Mucosa of rectum (tissue), 2 donors: ENCODE results near the gene VGLL4.
A peak's percentile ranks its signal among the peaks of the same experiment; 100 is the strongest.

ENCODE experiments used
- H3K27ac ChIP-seq, 2 donors: one replicate each; pipeline ENCODE4 v1.7.0; 2013; ENCODE audit warnings: inconsistent platforms in 2 of 2, low read depth in 2 of 2, low read length in 2 of 2
- H3K27me3 ChIP-seq, 2 donors: one replicate each; pipeline ENCODE4 v1.7.0; 2013; ENCODE audit warnings: low read length in 2 of 2; ENCODE audit not compliant: control insufficient read depth in 2 of 2, insufficient read depth in 2 of 2
- H3K36me3 ChIP-seq, 2 donors: one replicate each; pipeline ENCODE4 v1.7.0; 2013; ENCODE audit warnings: low read length in 2 of 2; ENCODE audit not compliant: control insufficient read depth in 2 of 2, insufficient read depth in 2 of 2
- H3K4me1 ChIP-seq, 2 donors: one replicate each; pipeline ENCODE4 v1.7.0; 2013; ENCODE audit warnings: low read length in 2 of 2, mild to moderate bottlenecking in 1 of 2; ENCODE audit not compliant: control insufficient read depth in 2 of 2, insufficient read depth in 2 of 2
- H3K4me3 ChIP-seq, 2 donors: one replicate each; pipeline ENCODE4 v1.7.0; 2013; ENCODE audit warnings: low read length in 2 of 2
- H3K9ac ChIP-seq, 2 donors: one replicate each; pipeline ENCODE4 v1.7.0; 2013; ENCODE audit warnings: low read length in 2 of 2, low read depth in 1 of 2, mild to moderate bottlenecking in 1 of 2
- H3K9me3 ChIP-seq, 2 donors: one replicate each; pipeline ENCODE4 v1.7.0; 2013; ENCODE audit warnings: low read length in 2 of 2; ENCODE audit not compliant: control insufficient read depth in 2 of 2
- donor health status: healthy.
- donor health status: Normal muscosa, but diverticular disease.

VGLL4 gene

GRCh38 chr3:11554236-11554610 lies 89.5 kb downstream of the VGLL4 start:
- no peaks in the 10 kb centered on the region for H3K9me3 ChIP-seq

DNA sequence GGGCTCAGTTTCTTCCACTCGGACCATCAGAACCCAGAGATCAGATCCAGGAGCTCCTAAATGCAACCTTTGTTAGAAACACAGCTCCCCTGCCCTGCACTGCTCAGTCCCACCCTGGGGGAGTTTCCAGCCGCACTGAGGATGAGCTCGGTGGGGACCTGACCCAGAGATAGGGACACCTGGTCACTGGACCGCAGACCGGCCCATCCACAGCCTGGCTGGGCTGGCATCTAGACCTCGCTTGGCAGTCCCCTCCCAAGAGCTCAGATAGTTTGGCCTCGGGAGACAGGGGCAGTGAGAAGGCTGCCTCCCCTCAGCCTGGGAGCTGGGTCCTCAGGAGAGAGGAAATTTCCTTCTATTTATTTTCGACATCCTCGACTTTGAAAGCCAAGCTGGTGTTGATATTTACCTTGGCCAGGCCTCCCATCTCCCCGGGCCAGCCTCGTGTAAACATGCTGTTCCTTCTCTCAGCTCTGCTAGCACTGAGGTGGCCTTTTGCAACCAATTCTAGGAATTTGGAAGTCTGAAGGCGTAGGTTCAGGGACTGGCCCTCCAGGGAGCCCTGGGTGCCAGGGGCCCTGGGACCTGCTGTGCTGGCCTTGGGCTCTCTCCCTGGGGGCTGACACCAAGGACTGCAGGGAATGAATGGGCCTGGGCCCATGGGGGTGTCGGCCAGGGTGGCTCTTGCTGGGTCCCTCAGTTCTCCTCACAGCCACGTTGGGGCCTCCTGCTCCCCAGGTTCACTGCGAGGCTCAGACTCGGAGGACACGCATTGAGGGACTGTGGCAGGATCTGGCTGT lies 90.1 kb downstream of the VGLL4 start:
- Histone ChIP-seq H3K27me3 (no peaks in the 10 kb centered on the region), H3K9ac (no peak overlapping the region), H3K4me3 (no peak overlapping the region), H3K36me3 (peaks cover 15 to 19% of the 10 kb centered on the region in 2 donors), H3K4me1 (peaks cover 6 to 7% of the 10 kb centered on the region in 2 donors), H3K27ac (peak overlapping the region in 1 of 2 donors; percentile 48), H3K9me3 (no peaks in the 10 kb centered on the region)

More at GRCh38 chr3:11554236-11554610, 89.5 kb downstream of the VGLL4 start:
- Histone ChIP-seq H3K27ac (no peak overlapping the region), H3K4me1 (peaks cover 6 to 7% of the 10 kb centered on the region in 2 donors), H3K4me3 (no peak overlapping the region), H3K9ac (no peak overlapping the region), H3K36me3 (peaks cover 20 to 24% of the 10 kb centered on the region in 2 donors), H3K27me3 (no peaks in the 10 kb centered on the region)

- H3K9ac ChIP-seq, result no peak overlapping the region
- no peaks in the 10 kb centered on the region for H3K9me3 ChIP-seq
- peaks cover 6 to 7% of the 10 kb centered on the region in 2 donors for H3K4me1 ChIP-seq
- no peak overlapping the region for H3K4me3 ChIP-seq
- no peak overlapping the region for H3K27ac ChIP-seq
- H3K36me3 ChIP-seq, result peaks cover 10 to 13% of the 10 kb centered on the region in 2 donors
- no peaks in the 10 kb centered on the region for H3K27me3 ChIP-seq
Measured at GRCh38 chr3:11552289-11553264, 91.1 kb downstream of the VGLL4 start.

DNA sequence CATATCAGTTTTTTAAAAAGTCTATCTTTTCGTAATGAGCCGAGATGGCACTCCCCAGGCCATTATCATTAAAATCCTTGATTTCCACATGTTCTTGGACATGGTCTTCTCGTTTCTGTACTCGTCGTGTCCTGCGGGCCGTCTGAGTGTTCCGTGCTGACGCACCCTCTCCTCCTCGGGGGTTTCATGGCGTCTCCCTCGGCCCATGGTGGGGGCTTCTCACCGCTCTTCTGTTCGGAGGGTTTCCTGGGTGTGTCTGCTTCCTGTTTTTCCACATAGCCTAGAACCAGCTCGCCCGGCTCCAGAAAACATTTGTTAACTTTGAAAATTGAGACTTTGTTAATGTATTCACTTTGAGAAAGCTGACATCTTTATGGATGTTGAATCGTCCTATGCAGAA lies 92.7 kb downstream of the VGLL4 start:
- no peak overlapping the region for H3K9ac ChIP-seq
- no peaks in the 10 kb centered on the region for H3K27me3 ChIP-seq
- H3K4me3 ChIP-seq, result no peak overlapping the region
- no peaks in the 10 kb centered on the region for H3K9me3 ChIP-seq
- no peak overlapping the region for H3K27ac ChIP-seq
- peaks cover 6 to 8% of the 10 kb centered on the region in 2 donors for H3K36me3 ChIP-seq
- peaks cover 0 to 2% of the 10 kb centered on the region in 2 donors for H3K4me1 ChIP-seq

GRCh38 chr3:11549580-11550140 lies 94.1 kb downstream of the VGLL4 start:
- Histone ChIP-seq H3K4me1 (peaks cover 0 to 2% of the 10 kb centered on the region in 2 donors), H3K27ac (no peak overlapping the region)

DNA sequence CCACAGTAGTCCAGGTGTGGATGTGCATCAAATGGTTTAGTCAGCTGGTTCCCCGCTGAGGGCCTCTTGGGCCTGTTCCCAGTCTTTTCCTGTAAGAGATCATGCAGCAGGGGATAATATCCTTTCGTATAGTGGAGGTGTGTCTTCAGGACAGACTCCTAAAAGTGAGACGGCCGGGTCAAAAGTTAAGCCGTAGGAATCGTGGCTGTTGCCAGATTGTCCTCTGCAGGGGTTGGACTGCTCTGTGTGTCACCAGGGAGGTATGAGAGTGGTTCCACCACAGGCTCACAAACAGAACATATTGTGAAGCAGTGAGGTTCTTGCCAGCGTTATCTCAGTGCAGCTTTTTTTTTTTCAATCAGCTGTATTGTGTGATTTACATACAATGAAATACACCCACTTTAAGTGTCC lies 95.0 kb downstream of the VGLL4 start:
- no peaks in the 10 kb centered on the region for H3K27me3 ChIP-seq
- no peak overlapping the region for H3K4me3 ChIP-seq
- no peak overlapping the region for H3K9ac ChIP-seq
- H3K9me3 ChIP-seq, result no peaks in the 10 kb centered on the region
- H3K4me1 ChIP-seq, result peaks cover 0 to 2% of the 10 kb centered on the region in 2 donors
- no peaks in the 10 kb centered on the region for H3K36me3 ChIP-seq
- no peak overlapping the region for H3K27ac ChIP-seq

More at GRCh38 chr3:11549580-11550140, 94.1 kb downstream of the VGLL4 start:
- Histone ChIP-seq H3K4me3 (no peak overlapping the region), H3K9ac (no peak overlapping the region), H3K9me3 (no peaks in the 10 kb centered on the region), H3K36me3 (peaks cover 0 to 2% of the 10 kb centered on the region in 2 donors), H3K27me3 (no peaks in the 10 kb centered on the region)

GRCh38 chr3:11547498-11547897 lies 96.2 kb downstream of the VGLL4 start:
- H3K27ac ChIP-seq, result no peak overlapping the region
- H3K4me3 ChIP-seq, result no peak overlapping the region
- H3K9ac ChIP-seq, result no peak overlapping the region
- H3K27me3 ChIP-seq, result no peaks in the 10 kb centered on the region
- no peaks in the 10 kb centered on the region for H3K9me3 ChIP-seq
- no peaks in the 10 kb centered on the region for H3K4me1 ChIP-seq
- no peaks in the 10 kb centered on the region for H3K36me3 ChIP-seq

DNA sequence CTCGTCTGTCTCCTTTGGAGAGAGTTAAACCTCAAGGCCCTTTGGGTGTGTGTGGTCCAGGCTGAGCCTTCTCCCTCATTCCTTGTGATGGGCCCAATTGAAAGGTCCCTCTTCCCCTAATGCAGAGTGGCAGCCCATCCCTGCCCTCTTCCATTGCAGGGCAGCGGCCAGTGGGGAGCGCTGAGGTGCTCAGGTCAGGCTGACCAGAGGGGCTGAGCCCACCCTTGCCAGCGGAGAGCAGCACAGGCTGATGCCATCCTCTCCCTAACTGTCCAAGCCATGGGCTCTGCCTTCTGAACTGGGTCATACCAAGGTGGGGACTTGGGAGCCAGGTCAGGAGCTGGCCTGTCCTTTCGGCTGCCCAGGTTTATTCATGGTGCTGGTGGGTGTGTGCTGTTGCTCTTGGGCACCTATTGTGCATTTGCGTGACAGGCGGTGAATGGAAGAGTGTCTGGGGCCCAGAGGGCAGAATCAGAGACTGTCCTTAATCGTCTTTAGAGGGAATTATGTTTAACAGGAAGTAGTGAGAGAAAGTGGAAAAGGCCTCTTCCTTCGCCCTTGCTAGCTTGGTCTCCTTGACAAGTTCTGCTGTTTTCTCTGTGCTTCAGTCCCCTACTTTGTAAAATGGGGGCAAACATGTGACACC lies 96.9 kb downstream of the VGLL4 start:
- Histone ChIP-seq H3K27me3 (no peaks in the 10 kb centered on the region), H3K4me3 (no peak overlapping the region), H3K4me1 (no peaks in the 10 kb centered on the region), H3K27ac (no peak overlapping the region), H3K9ac (no peak overlapping the region), H3K36me3 (no peaks in the 10 kb centered on the region), H3K9me3 (no peaks in the 10 kb centered on the region)

- no peaks in the 10 kb centered on the region for H3K4me1 ChIP-seq
- H3K4me3 ChIP-seq, result no peak overlapping the region
- no peak overlapping the region for H3K27ac ChIP-seq
- H3K9me3 ChIP-seq, result no peaks in the 10 kb centered on the region
- H3K27me3 ChIP-seq, result no peaks in the 10 kb centered on the region
- no peaks in the 10 kb centered on the region for H3K36me3 ChIP-seq
- H3K9ac ChIP-seq, result no peak overlapping the region
Measured at GRCh38 chr3:11545186-11545851, 98.4 kb downstream of the VGLL4 start.
